Putamen (tissue), 1 donor: ENCODE results near the gene ZMYND11.
"Not testable (repeated sequence)": the region's sequence is repeated elsewhere in the genome, so short reads cannot be mapped to it uniquely, and the experiment has no call there.

Experiments used
- DNase-seq: peaks from one replicate; pipeline ENCODE4 v3.0.0-alpha.2; 2016; ENCODE audit warnings: low spot score

ZMYND11 gene

DNA sequence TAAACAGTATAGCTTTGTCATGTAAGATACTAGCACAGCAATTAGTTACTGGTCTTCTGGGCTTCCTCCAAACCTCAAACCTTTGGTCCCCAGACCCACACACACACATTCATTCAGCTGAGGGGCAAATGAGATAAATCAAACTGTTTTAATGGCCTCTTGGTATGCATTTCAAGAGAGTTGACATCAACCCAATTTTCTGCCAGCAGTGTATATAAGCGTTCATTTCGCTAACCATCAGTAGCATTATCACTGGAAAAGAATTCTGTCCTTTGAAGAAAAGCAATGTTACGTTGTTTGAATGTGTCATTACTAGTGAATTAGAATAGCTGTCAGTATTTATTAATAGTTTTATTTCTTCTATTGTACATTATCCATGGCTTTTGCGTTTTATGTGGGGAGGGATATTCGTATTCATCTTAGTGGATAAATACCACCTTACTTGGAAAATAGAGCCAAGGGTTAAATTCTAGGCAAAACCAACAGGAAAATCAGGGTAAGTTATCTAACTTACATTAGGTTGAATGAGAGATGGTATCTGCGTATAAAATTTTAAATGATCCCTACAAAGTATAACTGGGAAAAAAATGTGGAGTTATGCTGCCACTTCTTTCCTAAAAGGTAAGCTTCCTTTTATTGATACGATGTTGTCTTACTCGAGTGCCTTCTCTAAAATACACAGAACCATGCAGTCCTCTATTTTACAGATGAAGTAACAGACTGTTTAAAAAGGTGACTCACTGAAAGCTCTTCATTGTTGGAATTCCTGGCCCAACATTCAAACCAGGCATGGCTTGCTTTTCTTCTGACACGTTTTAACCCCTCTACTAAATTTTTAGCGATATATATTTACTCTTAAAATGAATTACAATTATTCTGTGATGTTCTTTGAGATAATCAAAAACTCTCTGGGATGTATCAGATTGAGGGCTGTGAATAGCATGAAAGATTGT is 2.0 kb upstream of the ZMYND11 start:
- DNase-seq = no peak

DNA sequence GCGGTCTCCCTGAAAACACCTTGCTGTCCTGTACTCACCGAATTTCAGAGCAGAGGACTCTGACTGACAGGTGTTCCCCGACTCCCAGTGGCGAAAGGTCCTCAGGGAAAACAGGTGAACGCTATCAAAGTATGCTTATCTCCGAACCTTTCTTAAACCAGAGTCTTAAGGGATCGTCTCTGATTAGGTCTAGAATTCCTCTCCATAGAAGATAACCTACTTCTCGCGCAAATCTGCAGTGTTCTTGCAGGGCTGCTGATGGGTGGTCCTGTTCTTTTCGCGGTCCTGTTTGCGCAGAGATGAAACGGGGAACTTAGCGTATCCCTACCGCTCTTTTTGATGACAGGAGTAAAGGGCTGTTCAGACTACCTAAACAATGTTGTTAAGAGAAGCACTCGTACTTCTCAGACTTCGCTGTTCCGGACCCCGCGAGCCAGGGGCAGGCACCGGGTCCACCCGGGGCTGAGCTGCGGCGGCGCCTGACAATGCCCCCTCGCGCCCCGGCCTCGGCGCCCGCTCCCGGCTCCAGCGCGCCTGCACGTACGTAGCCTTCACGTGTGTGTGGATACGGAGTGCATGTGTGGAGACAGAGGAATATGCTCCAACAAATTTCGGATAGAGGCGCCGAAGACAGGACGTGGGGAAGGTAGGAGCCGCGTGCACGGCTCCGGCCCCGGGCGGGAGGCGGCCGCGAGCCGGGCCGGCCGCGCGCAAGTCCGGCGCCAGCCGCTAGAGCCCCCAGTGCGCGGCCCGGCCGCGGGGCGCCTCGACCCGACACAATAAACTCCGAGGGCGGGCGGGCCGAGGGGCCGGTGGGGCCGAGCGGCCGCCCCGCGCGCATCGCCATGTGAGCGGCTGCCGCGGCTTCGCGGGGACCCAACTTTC is 766 bp upstream of the ZMYND11 start:
- DNase-seq = peak; percentile 36

DNA sequence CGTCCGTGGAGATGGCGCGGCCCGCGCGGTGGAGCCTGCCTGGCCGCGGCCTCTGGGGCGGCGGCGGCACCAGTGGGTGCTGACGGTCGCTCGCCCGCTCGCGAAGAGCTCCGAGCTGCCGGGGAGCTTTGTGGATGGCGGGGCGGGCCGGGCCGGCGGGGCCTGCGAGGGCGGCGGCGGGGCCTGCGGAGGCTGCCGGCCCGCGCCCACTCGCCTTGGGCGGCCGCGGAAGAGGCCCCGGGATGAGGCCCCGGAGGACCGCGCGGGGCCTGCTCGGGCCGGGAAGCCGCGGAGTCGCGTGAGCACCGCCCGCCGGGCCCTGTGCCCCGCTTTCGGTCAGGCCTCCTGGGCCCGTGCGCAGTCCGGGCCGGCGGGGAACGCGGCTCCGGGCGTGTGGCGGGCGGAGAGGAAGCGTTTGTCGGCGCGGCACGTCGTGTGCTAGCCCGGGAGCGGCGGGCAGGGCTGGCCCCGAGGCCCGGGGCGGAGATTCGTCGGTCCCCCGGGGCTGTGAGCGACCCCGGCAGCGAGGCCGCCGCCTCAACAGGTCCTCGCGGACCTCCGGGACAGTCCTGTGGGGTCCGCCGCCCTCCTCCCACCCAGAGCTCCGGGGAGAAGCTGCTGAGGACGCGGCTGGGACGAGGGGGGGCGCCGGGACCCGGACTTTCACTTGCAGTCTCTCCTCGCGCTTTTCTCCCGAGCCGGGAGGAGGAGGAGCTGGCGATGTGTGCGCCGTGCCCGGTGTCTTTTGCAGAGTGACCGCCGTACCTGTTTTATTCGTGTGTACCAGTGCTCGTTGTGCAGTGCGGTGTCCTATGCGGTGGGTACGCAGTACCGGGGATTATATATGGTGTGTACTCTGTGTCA is 578 bp downstream of the ZMYND11 start:
- DNase-seq = peak; percentile 45

DNA sequence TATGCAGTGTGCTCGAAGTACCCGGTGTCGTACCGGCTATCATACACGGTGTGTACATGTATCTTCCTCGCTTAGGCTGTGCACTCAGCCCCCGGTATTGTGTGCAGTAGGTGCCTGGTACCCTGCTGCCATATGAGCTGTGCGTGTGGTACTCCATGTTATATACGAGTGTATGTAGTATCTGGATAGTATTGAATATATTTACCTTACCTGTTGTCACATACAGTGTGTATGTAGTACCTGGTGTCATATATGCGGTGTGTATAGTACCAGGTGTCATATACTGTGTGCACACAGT is 1.2 kb downstream of the ZMYND11 start:
- DNase-seq = no peak

DNA sequence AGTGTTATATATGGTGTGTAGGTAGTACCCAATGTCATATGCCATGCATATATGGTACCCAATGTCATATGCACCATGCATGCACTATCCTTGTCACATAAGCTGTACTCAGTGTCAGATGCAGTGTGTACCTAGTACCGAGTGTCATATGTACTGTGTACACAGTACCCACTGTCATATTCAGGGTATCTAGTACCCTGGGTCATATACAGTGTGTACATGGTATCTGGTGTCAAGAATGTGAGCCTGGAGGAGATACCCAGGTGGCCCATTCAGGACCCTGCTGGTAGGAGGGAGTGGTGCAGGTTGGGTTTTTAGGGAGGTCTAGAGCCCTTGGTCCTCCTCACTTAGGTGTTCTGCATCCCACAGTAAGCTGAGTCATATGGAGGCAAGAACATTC is 1.8 kb downstream of the ZMYND11 start:
- no peak for DNase-seq

DNA sequence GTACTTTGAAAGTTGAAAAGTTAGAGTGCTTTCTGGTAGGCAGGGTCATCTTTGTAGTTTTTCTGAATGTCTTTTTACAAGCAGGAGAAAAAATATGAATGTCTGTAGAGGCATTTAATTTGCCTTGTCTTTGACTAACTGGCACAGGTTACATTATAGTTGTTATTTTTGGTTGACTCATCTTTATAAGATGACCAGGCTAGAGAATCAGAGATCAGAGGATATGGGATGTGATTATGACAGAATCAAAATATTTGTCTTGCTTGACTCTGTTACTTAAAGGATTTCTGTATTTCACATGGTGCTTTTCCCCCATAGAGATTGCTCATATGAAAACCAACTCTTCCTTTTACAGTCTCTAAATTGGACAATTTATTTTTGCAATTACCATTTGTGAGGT is 2.4 kb downstream of the ZMYND11 start:
- no peak for DNase-seq

DNA sequence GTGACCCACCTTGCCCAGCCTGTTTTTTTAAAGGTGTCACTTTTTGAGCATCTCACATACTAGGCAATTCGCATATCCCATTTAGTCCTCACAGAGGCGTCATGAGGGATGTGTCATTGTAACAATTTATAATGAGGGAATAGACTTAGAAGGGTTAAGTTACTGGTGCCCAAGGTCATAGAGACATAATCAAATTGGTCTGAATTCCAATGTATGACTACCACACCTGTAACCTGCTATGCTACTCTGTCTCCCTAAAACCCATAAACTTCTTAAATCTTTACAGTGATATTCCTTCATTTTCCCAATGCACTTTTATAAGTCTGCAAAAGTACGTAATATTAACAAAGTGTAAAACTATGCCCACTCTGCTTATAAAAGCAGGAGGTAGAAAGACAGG is 7.1 kb downstream of the ZMYND11 start:
- DNase-seq = no peak

DNA sequence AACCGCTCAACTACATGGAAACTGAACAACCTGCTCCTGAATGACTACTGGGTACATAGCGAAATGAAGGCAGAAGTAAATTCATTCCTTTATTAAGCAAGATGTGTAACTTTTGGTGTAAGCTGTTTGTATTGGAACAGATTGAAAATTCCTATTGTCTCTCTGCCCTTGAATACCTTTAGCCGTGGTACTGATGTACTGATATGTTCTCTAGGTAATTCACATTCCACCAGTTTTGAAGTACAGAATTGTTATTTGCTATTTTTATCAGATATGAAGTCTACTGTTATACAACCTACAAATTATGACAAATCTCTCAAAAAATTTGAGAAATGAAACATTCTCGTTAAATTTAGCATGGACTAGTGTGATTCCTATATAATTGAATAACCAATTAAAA is 17.7 kb downstream of the ZMYND11 start:
- DNase-seq = no peak

DNA sequence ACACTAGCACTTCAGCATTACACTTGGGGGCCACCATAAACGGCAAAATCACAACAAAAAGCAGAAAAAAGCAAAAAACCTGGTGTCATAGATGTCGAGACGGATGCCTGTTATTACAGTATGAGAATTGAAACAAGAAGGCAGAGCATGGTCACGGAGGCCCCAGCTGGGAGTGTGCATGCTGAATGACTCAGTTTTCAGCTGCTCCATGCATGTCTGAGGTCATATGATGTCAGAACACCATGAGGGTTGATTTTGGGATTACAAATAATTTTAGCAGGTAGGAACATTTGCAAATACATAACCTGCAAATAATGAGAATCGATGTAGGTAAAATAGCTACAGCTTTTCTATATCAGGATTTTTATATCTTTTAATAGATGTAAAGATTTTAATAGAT is 19.1 kb downstream of the ZMYND11 start:
- no peak for DNase-seq

DNA sequence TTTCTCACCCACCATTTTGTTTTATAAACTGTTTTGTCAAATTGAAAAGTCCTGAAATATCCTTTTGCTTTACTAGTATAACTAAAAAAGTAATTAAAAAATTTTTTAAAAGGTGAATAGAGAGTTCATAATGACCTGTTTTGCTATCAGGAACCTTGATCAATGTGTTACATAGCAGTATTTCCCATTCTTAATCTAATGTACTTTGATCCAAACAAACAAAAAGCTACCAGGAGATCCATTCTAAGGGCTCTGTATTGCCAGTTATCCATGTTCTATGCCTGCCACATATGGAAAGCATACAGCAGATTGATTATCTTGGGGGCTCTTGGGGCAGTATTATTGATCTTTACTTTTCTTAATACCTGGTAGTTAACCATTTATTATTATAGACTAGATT is 32.1 kb downstream of the ZMYND11 start:
- DNase-seq = no peak

DNA sequence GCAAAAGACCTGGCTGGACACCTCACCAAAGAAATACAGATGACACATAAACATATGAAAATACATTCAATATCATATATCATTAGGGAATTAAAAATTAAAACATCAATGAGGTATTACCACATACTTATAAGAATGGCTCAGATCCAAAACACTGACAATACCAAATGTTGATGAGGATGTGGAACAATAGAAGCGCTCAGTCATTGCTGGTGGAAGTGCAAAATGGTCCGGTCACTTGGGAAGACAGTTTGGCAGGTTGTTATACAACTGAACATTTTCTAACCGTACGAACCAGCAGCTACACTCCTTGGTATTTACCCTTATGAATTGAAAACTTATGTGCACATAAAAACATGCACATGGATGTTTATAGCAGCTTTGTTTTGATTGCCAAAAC is 38.5 kb downstream of the ZMYND11 start:
- no peak for DNase-seq

DNA sequence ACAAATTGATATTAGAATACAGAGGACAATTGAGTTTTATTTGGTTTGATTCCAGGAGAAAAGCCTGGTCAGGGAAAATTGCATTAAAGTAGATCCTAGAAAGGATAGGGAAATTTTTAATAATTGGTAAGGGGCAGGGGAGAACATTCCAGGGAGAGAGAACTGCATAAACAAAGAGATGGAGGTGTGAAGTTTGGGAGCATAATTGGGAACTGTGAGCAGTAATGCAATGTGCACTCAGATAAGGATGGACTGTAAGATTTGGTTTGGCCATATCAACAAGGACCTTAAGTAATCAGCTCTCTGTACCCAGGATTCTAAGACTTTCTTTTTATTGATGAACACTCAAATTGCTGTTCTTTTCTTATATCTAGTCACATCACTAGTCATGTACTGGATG is 41.4 kb downstream of the ZMYND11 start:
- DNase-seq = no peak

DNA sequence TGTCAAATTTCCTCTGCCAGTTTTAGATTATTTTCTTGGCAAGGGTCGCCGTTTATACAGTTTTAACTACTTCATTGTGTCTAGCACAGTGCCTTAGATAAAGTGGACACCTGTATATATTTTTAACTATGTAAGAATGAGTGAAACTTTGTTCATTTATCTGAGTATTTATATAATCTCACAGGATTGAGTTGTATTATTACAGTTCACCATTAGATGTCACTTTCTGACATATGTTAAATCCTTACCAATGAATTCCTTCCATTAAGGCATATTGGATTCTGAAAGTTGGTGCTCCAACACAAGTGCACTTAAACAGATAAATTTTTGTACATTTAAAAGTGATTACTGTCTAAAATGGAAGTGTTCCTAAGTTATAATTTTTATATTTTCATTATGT is 43.0 kb downstream of the ZMYND11 start:
- peak; percentile 17 for DNase-seq

DNA sequence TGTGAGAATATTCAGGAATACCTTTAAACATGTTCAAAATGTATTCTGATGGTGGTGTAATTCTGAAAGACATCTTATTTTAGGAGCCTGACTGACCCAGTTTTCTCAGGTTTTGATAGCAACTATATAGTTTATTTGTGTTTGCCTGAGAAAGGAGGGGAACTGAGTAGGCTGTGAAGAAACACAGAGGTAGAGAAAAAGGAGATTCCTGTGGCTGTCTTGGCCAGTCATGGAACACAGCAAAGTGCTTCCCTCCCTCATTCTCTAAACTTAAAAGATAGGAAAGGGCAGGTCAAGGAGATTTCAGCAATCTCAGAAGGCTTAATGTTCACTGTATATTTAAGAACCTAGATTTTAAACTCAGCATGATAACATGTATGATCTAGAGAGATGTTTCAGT is 43.5 kb downstream of the ZMYND11 start:
- no peak for DNase-seq

DNA sequence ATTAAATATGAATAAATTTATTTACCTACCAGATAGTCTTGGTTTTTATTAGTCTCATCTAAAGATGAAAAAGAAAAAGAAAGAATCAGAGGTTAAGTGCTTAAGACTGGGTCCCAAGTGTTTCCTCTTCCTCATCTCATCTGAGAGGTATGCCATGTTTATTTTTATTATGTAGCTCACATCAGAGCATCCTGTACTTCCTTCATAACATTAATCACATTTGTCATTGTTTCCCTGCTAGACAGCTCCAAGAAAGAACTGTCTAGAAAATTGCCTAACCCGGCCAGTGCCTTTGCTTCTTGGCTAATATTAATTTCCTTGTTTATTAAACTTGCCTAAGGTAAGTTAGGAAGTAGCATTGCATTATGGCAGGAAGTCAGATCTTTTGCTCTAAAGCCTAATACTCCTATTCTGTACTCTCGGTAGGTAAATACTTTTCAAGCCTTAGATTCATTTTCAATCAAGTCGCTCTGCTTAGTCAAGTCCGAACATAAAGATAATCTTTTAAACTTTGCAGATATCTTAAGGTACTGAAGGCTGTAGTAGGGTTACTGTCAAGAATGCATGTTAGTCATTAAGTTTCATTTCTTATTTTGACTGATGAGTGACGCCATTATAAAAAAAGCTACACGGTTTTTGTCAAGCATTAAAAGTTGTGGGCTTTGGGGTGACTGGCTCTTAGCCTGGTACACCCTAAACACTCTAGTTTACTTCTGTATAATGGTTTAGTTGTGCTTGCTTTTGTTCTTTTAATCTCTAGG is 47.4 kb downstream of the ZMYND11 start:
- DNase-seq = no peak

DNA sequence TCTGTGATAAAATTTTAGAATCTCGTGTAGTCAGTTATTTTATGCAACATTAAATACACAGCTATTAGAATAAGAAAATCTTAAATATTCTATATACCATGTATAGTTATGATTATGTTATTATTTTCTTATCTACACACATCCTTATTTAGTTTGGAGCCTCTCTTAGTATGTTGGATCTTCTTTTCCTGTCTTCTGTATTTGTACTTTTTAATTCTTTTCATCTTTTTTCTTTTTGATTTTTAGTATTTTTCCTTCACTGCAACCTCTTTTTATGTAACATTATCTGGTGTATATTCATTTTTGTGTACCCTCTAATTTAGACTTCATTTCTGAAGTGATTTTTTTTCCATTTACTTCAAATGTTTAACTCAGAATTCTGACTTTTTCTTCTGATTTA is 48.9 kb downstream of the ZMYND11 start:
- DNase-seq = no peak

DNA sequence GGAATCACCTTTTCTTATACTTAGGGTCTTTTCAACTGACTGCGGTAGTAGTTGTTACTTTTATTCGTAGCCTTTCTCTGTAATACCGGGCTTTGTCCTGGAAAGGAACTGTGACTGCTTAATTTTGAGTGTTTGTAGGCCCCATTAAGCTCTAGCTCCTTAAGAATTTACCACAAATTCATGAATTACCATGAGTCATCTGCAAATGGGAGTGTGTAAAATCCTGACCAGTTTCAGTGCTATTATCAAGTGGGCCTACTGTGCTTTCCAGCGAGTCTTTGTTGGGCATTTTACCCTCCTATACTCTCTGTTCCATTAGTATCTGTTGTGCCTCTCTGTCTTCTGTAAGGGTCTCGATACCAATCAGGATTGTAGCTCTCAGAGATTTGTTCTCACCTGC is 49.7 kb downstream of the ZMYND11 start:
- no peak for DNase-seq

DNA sequence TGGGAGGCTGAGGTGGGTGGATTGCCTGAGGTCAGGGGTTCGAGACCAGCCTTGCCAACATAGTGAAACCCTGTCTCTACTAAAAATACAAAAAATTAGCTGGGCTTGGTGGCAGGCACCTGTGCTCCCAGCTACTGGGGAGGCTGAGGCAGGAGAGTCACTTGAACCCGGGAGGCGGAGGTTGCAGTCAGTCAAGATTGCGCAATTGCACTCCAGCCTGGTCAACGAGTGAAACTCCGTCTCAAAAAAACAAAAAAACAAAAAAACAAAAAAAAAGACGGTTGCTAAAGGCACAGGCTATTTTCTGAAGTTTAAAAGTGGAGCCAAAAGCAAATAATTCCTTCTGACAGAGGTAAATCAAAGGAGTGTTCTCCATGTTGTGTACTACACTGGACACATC is 50.3 kb downstream of the ZMYND11 start:
- not testable (repeated sequence) for DNase-seq

DNA sequence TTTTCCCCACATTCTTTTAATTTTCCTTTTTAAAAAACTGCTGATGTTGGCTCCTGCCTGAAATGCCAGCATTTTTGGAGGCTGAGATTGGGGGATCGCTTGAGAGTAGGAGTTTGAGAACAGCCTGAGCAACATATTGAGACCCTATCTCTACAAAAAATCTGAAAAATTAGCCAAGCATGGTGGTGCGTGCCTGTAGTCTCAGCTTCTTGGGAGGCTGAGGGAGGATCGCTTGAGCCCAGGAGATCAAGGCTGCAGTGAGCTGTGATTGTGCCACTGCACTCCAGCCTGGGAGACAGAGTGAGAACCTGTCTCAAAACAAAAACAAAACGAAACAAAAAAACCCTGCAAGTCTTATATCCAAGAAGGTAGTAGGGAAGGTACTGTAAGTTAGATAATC is 51.7 kb downstream of the ZMYND11 start:
- DNase-seq = no peak

DNA sequence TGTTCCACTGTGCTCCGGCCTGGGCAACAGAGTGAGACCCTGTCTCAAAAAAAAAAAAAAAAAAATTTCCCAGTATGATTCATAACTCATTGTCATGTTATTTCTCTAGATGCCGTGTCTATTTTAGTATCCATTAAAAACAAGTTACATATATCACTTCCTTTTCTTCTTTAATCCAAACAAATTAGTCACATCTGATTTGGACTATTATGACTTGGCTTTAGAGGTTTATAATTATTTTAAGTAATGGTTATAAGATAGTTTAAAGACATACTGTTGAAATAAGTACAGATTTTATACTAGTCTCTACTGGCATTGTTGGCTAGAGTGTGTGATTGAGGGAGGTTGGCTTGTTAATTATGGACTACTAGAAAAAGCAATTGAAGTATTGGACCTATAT is 53.3 kb downstream of the ZMYND11 start:
- no peak for DNase-seq

DNA sequence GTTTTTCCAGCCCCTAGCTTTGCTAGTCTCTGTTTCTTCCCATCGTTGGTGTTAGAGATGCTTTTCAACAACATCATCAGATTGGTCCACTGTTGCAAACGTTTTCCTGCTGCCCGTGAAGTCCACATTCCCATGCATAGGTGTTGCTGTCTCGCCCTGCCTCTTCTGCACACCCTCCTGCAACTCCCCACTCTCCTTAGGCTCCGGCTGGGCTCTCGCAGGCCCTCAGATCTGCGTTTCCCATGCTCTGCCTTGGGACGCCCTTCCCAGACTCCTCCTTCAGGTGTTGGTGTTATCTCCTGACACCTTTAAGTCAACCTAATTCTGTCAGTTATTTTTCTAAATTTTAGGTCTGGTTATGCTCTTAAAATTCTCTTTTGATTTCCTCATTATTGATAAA is 55.0 kb downstream of the ZMYND11 start:
- no peak for DNase-seq
